SK-N-MC (cell line): ENCODE data around the gene DDHD1.

Experiments used
- EZH2 ChIP-seq: fragments of 200-600 bp; sonication (generic); IDR thresholded peaks from one replicate; pipeline ENCODE4 v1.6.1; 2017; ENCODE audit warnings: antibody characterized with exemption
- FOXP2 ChIP-seq: optimal IDR thresholded peaks from 2 replicates; pipeline ENCODE3; 2011; ENCODE audit warnings: mild to moderate bottlenecking, moderate library complexity; ENCODE audit not compliant: insufficient read depth; ENCODE audit errors: extremely low read length, control extremely low read depth
- POLR2AphosphoS5 ChIP-seq: IDR thresholded peaks from 2 replicates; pipeline ENCODE4 v1.6.1; 2012; ENCODE audit warnings: mild to moderate bottlenecking, low read depth, low read length, borderline replicate concordance

- TF ChIP-seq POLR2AphosphoS5: no peak
- no peak for TF ChIP-seq EZH2
- no peak for TF ChIP-seq FOXP2
Measured at GRCh38 chr14:53001787-53002378, 151.2 kb downstream of the DDHD1 start.
